Sigmoid colon (tissue), 4 donors: ENCODE results near the gene CEP126.

Experiments
- POLR2A ChIP-seq, 2 donors: fragments of 450-650 bp; IDR thresholded peaks; one replicate each; pipeline ENCODE4 v1.6.1; 2016; ENCODE audit warnings: antibody characterized with exemption in 2 of 2, mild to moderate bottlenecking in 2 of 2, moderate library complexity in 2 of 2
- POLR2AphosphoS5 ChIP-seq, 4 donors: sonication (generic); formaldehyde crosslinking; IDR thresholded peaks; one replicate each; pipeline ENCODE4 v1.6.1; 2017; ENCODE audit warnings: antibody characterized with exemption in 4 of 4
- TF ChIP-seq, protein P1 (sequence below), 4 experiments: fragments of 450-650 bp in 3 of 4; fragments of 200-600 bp in 1 of 4; IDR thresholded peaks; one replicate each; pipeline ENCODE4 v1.5.1; 2016 to 2019; ENCODE audit warnings: antibody characterized with exemption in 4 of 4, mild to moderate bottlenecking in 3 of 4, moderate library complexity in 2 of 4

DNA sequence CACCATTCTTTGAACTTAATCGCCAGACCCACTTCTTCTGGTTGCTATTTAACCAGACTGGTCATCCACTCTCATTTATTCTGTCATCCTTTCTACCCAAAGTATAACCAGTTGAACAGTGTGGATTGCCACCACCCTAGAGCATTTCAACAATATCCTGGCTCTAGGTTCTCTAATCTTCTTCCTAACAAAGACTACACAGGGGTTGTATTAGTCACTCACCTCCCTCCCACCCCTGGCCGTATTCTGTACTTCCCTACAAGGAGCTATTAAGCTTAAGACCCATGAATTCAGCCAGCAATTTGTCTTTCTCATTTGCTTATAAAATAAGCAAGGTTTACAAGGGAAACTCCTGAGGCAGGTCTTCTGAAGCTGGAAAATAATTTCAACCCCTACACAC, 46.9 kb upstream of the CEP126 start:
- TF ChIP-seq, protein P1, sequence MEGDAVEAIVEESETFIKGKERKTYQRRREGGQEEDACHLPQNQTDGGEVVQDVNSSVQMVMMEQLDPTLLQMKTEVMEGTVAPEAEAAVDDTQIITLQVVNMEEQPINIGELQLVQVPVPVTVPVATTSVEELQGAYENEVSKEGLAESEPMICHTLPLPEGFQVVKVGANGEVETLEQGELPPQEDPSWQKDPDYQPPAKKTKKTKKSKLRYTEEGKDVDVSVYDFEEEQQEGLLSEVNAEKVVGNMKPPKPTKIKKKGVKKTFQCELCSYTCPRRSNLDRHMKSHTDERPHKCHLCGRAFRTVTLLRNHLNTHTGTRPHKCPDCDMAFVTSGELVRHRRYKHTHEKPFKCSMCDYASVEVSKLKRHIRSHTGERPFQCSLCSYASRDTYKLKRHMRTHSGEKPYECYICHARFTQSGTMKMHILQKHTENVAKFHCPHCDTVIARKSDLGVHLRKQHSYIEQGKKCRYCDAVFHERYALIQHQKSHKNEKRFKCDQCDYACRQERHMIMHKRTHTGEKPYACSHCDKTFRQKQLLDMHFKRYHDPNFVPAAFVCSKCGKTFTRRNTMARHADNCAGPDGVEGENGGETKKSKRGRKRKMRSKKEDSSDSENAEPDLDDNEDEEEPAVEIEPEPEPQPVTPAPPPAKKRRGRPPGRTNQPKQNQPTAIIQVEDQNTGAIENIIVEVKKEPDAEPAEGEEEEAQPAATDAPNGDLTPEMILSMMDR (IDR thresholded peaks at IDR 0.05), result no peak
- no peak for TF ChIP-seq POLR2AphosphoS5 (IDR thresholded peaks at IDR 0.05)
- no peak for TF ChIP-seq POLR2A (IDR thresholded peaks at IDR 0.05)
